ENCODE data around the gene DMTF1. TPM values are rescaled to one million over a fixed set of nuclear protein-coding genes. Genes with fewer than 3 reads are reported as not detected.

The DMTF1 gene
- total and polyA plus RNA-seq, 9 of the 15 experiments (the other 6 are each of a cell fraction or from before 2014, with no cell fraction given): 25.7 to 208 (median 74.7) TPM

DNA sequence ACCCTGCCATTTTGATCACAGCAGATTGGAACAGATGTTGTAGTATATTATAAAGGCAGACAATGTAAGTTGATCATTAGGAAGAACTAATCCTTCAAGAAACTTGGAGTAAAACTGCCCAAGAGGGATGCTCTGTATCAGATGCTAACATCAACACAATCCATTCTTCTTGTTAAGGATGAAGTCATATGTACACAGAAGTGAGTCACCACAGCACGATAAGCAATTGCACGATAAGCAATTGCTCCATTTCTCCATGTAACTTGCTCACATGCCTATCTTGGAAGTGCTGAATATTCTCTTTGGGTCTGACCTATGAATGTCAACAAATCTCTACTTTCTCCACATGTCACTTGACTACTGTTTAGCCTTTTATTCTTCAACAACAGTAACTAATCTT is 41.5 kb upstream of the DMTF1 start (continued):
- TF ChIP-seq JUNB (CRISPR knock-in tag; conservative IDR thresholded peaks at IDR 0.05) (peak; percentile 97), CCNT2 (IDR thresholded peaks at IDR 0.05; ENCODE audit: borderline replicate concordance, extremely low read depth, insufficient read length, low read depth, low read length) (peak; percentile 85), RBM14 (IDR thresholded peaks at IDR 0.05; ENCODE audit: borderline replicate concordance, insufficient read depth, low read depth, low read length) (no peak), SUPT5H (IDR thresholded peaks at IDR 0.05) (no peak), POLR2G (IDR thresholded peaks at IDR 0.05; ENCODE audit: low read depth, low read length) (no peak), CHD4 (IDR thresholded peaks at IDR 0.05; ENCODE audit: insufficient read depth, insufficient replicate concordance, low read depth, low read length, poor library complexity, severe bottlenecking) (no peak), KDM4B (IDR thresholded peaks at IDR 0.05; ENCODE audit: borderline replicate concordance in 2 of 2, low read depth in 1 of 2) (no peak), CSDE1 (IDR thresholded peaks at IDR 0.05) (no peak), CHD2 (IDR thresholded peaks at IDR 0.05; ENCODE audit: low read depth, low read length) (no peak), HNRNPUL1 (IDR thresholded peaks at IDR 0.05; ENCODE audit: low read length) (no peak), RFX7 (CRISPR knock-in tag; IDR thresholded peaks at IDR 0.05) (no peak), ZNF717 (CRISPR knock-in tag; IDR thresholded peaks at IDR 0.05) (no peak), CBX2 (IDR thresholded peaks at IDR 0.05; ENCODE audit: insufficient read depth, low read length, poor library complexity, severe bottlenecking) (no peak)
- TF ChIP-seq, protein P1, sequence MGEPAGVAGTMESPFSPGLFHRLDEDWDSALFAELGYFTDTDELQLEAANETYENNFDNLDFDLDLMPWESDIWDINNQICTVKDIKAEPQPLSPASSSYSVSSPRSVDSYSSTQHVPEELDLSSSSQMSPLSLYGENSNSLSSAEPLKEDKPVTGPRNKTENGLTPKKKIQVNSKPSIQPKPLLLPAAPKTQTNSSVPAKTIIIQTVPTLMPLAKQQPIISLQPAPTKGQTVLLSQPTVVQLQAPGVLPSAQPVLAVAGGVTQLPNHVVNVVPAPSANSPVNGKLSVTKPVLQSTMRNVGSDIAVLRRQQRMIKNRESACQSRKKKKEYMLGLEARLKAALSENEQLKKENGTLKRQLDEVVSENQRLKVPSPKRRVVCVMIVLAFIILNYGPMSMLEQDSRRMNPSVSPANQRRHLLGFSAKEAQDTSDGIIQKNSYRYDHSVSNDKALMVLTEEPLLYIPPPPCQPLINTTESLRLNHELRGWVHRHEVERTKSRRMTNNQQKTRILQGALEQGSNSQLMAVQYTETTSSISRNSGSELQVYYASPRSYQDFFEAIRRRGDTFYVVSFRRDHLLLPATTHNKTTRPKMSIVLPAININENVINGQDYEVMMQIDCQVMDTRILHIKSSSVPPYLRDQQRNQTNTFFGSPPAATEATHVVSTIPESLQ (CRISPR knock-in tag; IDR thresholded peaks at IDR 0.05): no peak
- TF ChIP-seq, protein P2, sequence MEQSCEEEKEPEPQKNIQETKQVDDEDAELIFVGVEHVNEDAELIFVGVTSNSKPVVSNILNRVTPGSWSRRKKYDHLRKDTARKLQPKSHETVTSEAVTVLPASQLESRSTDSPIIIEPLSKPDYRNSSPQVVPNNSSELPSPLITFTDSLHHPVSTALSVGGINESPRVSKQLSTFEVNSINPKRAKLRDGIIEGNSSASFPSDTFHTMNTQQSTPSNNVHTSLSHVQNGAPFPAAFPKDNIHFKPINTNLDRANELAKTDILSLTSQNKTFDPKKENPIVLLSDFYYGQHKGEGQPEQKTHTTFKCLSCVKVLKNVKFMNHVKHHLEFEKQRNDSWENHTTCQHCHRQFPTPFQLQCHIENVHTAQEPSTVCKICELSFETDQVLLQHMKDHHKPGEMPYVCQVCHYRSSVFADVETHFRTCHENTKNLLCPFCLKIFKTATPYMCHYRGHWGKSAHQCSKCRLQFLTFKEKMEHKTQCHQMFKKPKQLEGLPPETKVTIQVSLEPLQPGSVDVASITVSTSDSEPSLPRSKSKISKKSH (CRISPR knock-in tag; IDR thresholded peaks at IDR 0.05): no peak
- TF ChIP-seq, protein P3, sequence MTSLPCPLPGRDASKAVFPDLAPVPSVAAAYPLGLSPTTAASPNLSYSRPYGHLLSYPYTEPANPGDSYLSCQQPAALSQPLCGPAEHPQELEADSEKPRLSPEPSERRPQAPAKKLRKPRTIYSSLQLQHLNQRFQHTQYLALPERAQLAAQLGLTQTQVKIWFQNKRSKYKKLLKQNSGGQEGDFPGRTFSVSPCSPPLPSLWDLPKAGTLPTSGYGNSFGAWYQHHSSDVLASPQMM (CRISPR knock-in tag; IDR thresholded peaks at IDR 0.05): no peak
- TF ChIP-seq, protein P4, sequence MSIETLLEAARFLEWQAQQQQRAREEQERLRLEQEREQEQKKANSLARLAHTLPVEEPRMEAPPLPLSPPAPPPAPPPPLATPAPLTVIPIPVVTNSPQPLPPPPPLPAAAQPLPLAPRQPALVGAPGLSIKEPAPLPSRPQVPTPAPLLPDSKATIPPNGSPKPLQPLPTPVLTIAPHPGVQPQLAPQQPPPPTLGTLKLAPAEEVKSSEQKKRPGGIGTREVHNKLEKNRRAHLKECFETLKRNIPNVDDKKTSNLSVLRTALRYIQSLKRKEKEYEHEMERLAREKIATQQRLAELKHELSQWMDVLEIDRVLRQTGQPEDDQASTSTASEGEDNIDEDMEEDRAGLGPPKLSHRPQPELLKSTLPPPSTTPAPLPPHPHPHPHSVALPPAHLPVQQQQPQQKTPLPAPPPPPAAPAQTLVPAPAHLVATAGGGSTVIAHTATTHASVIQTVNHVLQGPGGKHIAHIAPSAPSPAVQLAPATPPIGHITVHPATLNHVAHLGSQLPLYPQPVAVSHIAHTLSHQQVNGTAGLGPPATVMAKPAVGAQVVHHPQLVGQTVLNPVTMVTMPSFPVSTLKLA (conservative IDR thresholded peaks at IDR 0.05): peak in 1 of 2 experiments; percentile 59; a peak in 2 of 4 replicates

All from K562 (cell line).